ENCODE measurements around the gene RTN1.

DNA sequence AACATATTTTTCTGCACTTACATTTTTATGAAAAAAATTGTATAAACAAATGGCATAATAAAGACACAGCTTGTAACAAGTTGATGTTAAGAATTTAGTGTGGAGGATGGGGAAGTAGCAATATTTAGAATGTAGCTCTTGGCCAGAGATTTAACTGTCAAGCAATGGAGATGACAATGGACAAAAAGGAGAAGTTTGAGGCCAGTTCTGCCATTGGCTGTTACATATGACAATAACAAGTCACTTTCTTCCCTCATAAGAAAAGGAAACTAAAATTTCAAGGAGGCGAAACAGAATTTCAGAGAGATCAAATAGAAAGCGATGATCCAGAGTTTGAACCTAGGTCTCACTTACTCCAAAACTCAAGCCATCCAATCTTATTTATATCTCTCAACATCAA lies 171.1 kb downstream of the RTN1 start:
- TF ChIP-seq POLR2AphosphoS5 (IDR thresholded peaks at IDR 0.05; ENCODE audit: low read depth) (no peak), CREB1 (CRISPR knock-in tag; IDR thresholded peaks at IDR 0.05; ENCODE audit: low read depth) (no peak), EZH2phosphoT487 (IDR thresholded peaks at IDR 0.05; ENCODE audit: unreplicated experiment) (no peak), NANOG (IDR thresholded peaks at IDR 0.05; ENCODE audit: borderline replicate concordance) (no peak), EZH2 (IDR thresholded peaks at IDR 0.05; ENCODE audit: low read depth, unreplicated experiment) (no peak), JUNB (IDR thresholded peaks at IDR 0.05; ENCODE audit: unreplicated experiment) (no peak)
- TF ChIP-seq, protein P1, sequence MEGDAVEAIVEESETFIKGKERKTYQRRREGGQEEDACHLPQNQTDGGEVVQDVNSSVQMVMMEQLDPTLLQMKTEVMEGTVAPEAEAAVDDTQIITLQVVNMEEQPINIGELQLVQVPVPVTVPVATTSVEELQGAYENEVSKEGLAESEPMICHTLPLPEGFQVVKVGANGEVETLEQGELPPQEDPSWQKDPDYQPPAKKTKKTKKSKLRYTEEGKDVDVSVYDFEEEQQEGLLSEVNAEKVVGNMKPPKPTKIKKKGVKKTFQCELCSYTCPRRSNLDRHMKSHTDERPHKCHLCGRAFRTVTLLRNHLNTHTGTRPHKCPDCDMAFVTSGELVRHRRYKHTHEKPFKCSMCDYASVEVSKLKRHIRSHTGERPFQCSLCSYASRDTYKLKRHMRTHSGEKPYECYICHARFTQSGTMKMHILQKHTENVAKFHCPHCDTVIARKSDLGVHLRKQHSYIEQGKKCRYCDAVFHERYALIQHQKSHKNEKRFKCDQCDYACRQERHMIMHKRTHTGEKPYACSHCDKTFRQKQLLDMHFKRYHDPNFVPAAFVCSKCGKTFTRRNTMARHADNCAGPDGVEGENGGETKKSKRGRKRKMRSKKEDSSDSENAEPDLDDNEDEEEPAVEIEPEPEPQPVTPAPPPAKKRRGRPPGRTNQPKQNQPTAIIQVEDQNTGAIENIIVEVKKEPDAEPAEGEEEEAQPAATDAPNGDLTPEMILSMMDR (conservative IDR thresholded peaks at IDR 0.05; ENCODE audit: low read depth in 2 of 2): no peak
- TF ChIP-seq, protein P2, sequence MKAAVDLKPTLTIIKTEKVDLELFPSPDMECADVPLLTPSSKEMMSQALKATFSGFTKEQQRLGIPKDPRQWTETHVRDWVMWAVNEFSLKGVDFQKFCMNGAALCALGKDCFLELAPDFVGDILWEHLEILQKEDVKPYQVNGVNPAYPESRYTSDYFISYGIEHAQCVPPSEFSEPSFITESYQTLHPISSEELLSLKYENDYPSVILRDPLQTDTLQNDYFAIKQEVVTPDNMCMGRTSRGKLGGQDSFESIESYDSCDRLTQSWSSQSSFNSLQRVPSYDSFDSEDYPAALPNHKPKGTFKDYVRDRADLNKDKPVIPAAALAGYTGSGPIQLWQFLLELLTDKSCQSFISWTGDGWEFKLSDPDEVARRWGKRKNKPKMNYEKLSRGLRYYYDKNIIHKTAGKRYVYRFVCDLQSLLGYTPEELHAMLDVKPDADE (IDR thresholded peaks at IDR 0.05): no peak
- TF ChIP-seq, protein P3, sequence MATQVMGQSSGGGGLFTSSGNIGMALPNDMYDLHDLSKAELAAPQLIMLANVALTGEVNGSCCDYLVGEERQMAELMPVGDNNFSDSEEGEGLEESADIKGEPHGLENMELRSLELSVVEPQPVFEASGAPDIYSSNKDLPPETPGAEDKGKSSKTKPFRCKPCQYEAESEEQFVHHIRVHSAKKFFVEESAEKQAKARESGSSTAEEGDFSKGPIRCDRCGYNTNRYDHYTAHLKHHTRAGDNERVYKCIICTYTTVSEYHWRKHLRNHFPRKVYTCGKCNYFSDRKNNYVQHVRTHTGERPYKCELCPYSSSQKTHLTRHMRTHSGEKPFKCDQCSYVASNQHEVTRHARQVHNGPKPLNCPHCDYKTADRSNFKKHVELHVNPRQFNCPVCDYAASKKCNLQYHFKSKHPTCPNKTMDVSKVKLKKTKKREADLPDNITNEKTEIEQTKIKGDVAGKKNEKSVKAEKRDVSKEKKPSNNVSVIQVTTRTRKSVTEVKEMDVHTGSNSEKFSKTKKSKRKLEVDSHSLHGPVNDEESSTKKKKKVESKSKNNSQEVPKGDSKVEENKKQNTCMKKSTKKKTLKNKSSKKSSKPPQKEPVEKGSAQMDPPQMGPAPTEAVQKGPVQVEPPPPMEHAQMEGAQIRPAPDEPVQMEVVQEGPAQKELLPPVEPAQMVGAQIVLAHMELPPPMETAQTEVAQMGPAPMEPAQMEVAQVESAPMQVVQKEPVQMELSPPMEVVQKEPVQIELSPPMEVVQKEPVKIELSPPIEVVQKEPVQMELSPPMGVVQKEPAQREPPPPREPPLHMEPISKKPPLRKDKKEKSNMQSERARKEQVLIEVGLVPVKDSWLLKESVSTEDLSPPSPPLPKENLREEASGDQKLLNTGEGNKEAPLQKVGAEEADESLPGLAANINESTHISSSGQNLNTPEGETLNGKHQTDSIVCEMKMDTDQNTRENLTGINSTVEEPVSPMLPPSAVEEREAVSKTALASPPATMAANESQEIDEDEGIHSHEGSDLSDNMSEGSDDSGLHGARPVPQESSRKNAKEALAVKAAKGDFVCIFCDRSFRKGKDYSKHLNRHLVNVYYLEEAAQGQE (IDR thresholded peaks at IDR 0.05; ENCODE audit: unreplicated experiment): no peak
